Parathyroid adenoma (tissue), 2 donors: ENCODE measurements around the gene SIGLEC8.
"Not testable (repeated sequence)": the region's sequence is repeated elsewhere in the genome, so short reads cannot be mapped to it uniquely, and the experiment has no call there.

ENCODE experiments used
- H2AFZ ChIP-seq: fragments of 300-600 bp; sonication (generic); one replicate; pipeline ENCODE4 v1.7.0; 2017; ENCODE audit warnings: antibody characterized with exemption, mild to moderate bottlenecking
- H3K27ac ChIP-seq: fragments of 300-600 bp; sonication (generic); one replicate; pipeline ENCODE4 v1.7.0; 2017
- H3K27me3 ChIP-seq: fragments of 300-600 bp; sonication (generic); one replicate; pipeline ENCODE4 v1.7.0; 2017; ENCODE audit warnings: low read length; ENCODE audit not compliant: control insufficient read depth, insufficient read depth
- H3K36me3 ChIP-seq: fragments of 300-600 bp; sonication (generic); one replicate; pipeline ENCODE4 v1.7.0; 2017; ENCODE audit warnings: low read length; ENCODE audit not compliant: control insufficient read depth, insufficient read depth
- H3K4me1 ChIP-seq: fragments of 300-600 bp; sonication (generic); one replicate; pipeline ENCODE4 v1.7.0; 2017; ENCODE audit warnings: control low read depth
- H3K4me2 ChIP-seq: fragments of 300-600 bp; sonication (generic); one replicate; pipeline ENCODE4 v1.7.0; 2017; ENCODE audit warnings: low read length
- H3K4me3 ChIP-seq: fragments of 300-600 bp; sonication (generic); one replicate; pipeline ENCODE4 v1.7.0; 2017; ENCODE audit warnings: low read depth, low read length
- H3K79me2 ChIP-seq: fragments of 300-600 bp; sonication (generic); one replicate; pipeline ENCODE4 v1.7.0; 2017; ENCODE audit warnings: control low read depth
- H3K9ac ChIP-seq: fragments of 300-600 bp; sonication (generic); one replicate; pipeline ENCODE4 v1.7.0; 2017; ENCODE audit warnings: mild to moderate bottlenecking
- H3K9me3 ChIP-seq: fragments of 300-600 bp; sonication (generic); one replicate; pipeline ENCODE4 v1.7.0; 2017; ENCODE audit warnings: low read length; ENCODE audit not compliant: control insufficient read depth
- TF ChIP-seq, protein P1 (sequence below): fragments of 300-600 bp; sonication (generic); IDR thresholded peaks from one replicate; pipeline ENCODE4 v1.7.0; 2017; ENCODE audit warnings: antibody characterized with exemption, mild to moderate bottlenecking
- donor health status: primary hyperparathyroidism.

Gene SIGLEC8

DNA sequence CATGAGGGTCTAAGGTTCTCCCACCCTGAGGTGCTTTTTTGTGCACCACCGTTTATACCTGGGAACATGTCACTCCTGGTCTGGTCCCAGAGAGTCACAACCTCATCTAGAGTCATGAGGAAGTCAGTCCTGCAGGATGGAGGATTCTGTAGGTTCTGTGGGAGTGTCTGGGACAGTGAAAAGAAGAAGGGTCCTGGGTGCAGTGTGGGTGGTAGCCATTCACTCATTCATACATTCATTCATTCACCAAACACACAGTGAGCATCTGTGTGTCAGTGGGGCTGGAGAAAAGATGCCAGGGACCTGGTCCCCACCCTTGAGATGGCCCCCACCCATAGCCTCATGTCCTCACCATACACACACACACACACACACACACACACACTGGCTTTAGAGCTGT is 11.4 kb upstream of the SIGLEC8 start:
- no peak overlapping the region for H3K27ac ChIP-seq

GRCh38 chr19:51469162-51469561 is 10.9 kb upstream of the SIGLEC8 start:
- Histone ChIP-seq H3K4me3 (no peak overlapping the region), H3K36me3 (no peaks in the 10 kb centered on the region), H3K4me2 (no peak overlapping the region), H3K9ac (no peak overlapping the region), H3K4me1 (no peaks in the 10 kb centered on the region), H3K9me3 (no peaks in the 10 kb centered on the region), H3K27ac (no peak overlapping the region), H3K79me2 (no peaks in the 10 kb centered on the region), H3K27me3 (no peaks in the 10 kb centered on the region), H2AFZ (no peak overlapping the region)
- TF ChIP-seq, protein P1, sequence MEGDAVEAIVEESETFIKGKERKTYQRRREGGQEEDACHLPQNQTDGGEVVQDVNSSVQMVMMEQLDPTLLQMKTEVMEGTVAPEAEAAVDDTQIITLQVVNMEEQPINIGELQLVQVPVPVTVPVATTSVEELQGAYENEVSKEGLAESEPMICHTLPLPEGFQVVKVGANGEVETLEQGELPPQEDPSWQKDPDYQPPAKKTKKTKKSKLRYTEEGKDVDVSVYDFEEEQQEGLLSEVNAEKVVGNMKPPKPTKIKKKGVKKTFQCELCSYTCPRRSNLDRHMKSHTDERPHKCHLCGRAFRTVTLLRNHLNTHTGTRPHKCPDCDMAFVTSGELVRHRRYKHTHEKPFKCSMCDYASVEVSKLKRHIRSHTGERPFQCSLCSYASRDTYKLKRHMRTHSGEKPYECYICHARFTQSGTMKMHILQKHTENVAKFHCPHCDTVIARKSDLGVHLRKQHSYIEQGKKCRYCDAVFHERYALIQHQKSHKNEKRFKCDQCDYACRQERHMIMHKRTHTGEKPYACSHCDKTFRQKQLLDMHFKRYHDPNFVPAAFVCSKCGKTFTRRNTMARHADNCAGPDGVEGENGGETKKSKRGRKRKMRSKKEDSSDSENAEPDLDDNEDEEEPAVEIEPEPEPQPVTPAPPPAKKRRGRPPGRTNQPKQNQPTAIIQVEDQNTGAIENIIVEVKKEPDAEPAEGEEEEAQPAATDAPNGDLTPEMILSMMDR, result no peak

More for the DNA sequence above, 11.4 kb upstream of the SIGLEC8 start:
- Histone ChIP-seq H3K9me3 (no peaks in the 10 kb centered on the region), H3K79me2 (no peaks in the 10 kb centered on the region), H3K4me1 (no peaks in the 10 kb centered on the region), H3K9ac (no peak overlapping the region), H3K36me3 (no peaks in the 10 kb centered on the region), H2AFZ (no peak overlapping the region), H3K27me3 (no peaks in the 10 kb centered on the region), H3K4me2 (no peak overlapping the region), H3K4me3 (no peak overlapping the region)
- TF ChIP-seq, protein P1, result no peak

GRCh38 chr19:51468545-51468920 is 10.3 kb upstream of the SIGLEC8 start:
- H3K9ac ChIP-seq, result no peak overlapping the region
- H3K4me1 ChIP-seq, result no peaks in the 10 kb centered on the region
- no peak overlapping the region for H3K27ac ChIP-seq
- no peaks in the 10 kb centered on the region for H3K27me3 ChIP-seq
- TF ChIP-seq, protein P1, result no peak
- H2AFZ ChIP-seq, result no peak overlapping the region
- no peak overlapping the region for H3K4me2 ChIP-seq
- H3K4me3 ChIP-seq, result no peak overlapping the region
- no peaks in the 10 kb centered on the region for H3K79me2 ChIP-seq
- H3K36me3 ChIP-seq, result no peaks in the 10 kb centered on the region
- H3K9me3 ChIP-seq, result no peaks in the 10 kb centered on the region

- Histone ChIP-seq H3K9ac (no peak overlapping the region), H3K36me3 (no peaks in the 10 kb centered on the region), H3K79me2 (no peaks in the 10 kb centered on the region), H3K4me1 (no peaks in the 10 kb centered on the region), H2AFZ (no peak overlapping the region), H3K27ac (no peak overlapping the region), H3K9me3 (no peaks in the 10 kb centered on the region), H3K27me3 (no peaks in the 10 kb centered on the region), H3K4me2 (no peak overlapping the region), H3K4me3 (no peak overlapping the region)
- TF ChIP-seq, protein P1, result no peak
Observed at GRCh38 chr19:51467864-51468544, 9.8 kb upstream of the SIGLEC8 start.

- Histone ChIP-seq H3K27me3 (no peaks in the 10 kb centered on the region), H3K4me1 (no peaks in the 10 kb centered on the region), H3K4me2 (no peak overlapping the region), H3K79me2 (no peaks in the 10 kb centered on the region), H3K4me3 (no peak overlapping the region), H3K27ac (no peak overlapping the region), H3K36me3 (no peaks in the 10 kb centered on the region), H2AFZ (no peak overlapping the region), H3K9me3 (no peaks in the 10 kb centered on the region), H3K9ac (no peak overlapping the region)
- TF ChIP-seq, protein P1, result no peak
Observed at GRCh38 chr19:51466723-51467122, 8.5 kb upstream of the SIGLEC8 start.

GRCh38 chr19:51463976-51464581 is 5.8 kb upstream of the SIGLEC8 start:
- H3K4me2 ChIP-seq, H3K36me3 ChIP-seq, H3K79me2 ChIP-seq, H2AFZ ChIP-seq, H3K4me3 ChIP-seq, H3K9ac ChIP-seq, H3K4me1 ChIP-seq, H3K27ac ChIP-seq, H3K27me3 ChIP-seq, H3K9me3 ChIP-seq: not testable (repeated sequence)
